Right lobe of liver (tissue), 6 donors: ENCODE measurements around the gene HACD2. TPM values are rescaled to one million over a fixed set of nuclear protein-coding genes. Genes with fewer than 3 reads are reported as not detected.

Experiments
- ATAC-seq, 4 donors: fragments of 200-7000 bp; cut with Tn5 transposase; one replicate each; pipeline ENCODE4 v1.9.1; 2020; ENCODE audit warnings: mild to moderate bottlenecking in 4 of 4, moderate library complexity in 4 of 4
- DNase-seq, 3 donors: peaks; one replicate each; pipeline ENCODE4 v3.0.0-alpha.2; 2020
- H3K27ac ChIP-seq, 3 donors: fragments of 200-600 bp; one replicate each; pipeline ENCODE4 v1.8.0; 2022
- H3K27me3 ChIP-seq, 2 donors: fragments of 200-600 bp; one replicate each; pipeline ENCODE4 v1.8.0; 2022
- H3K36me3 ChIP-seq, 4 donors: fragments of 200-600 bp; sonication (generic) in 1 of 4; one replicate each; pipeline versions ENCODE4 v1.5.1 to v1.8.0; 2017 to 2022; ENCODE audit warnings: control low read depth in 1 of 4
- H3K4me1 ChIP-seq, 4 donors: fragments of 200-600 bp; sonication (generic) in 1 of 4; one replicate each; pipeline versions ENCODE4 v1.5.1 to v1.8.0; 2017 to 2022; ENCODE audit warnings: control low read depth in 1 of 4
- H3K4me3 ChIP-seq, 3 donors: fragments of 200-600 bp; one replicate each; pipeline ENCODE4 v1.8.0; 2022
- H3K9me3 ChIP-seq, 4 donors: fragments of 200-600 bp; sonication (generic) in 1 of 4; one replicate each; pipeline versions ENCODE4 v1.5.1 to v1.8.0; 2017 to 2022; ENCODE audit warnings: control low read depth in 1 of 4
- POLR2A ChIP-seq: fragments of 450-650 bp; IDR thresholded peaks from one replicate; pipeline ENCODE4 v1.6.1; 2017; ENCODE audit warnings: antibody characterized with exemption, mild to moderate bottlenecking
- WGBS: methylation state at CpG from one replicate; pipeline ENCODE4 v1.1.6; 2018; ENCODE audit warnings: low coverage, low lambda C conversion rate; ENCODE audit not compliant: insufficient coverage; ENCODE audit errors: missing lambda C conversion rate; 5-methylcytosine and 5-hydroxymethylcytosine counted together
- intact Hi-C, 2 donors: fragments of 100-400 bp; cut with DNase I; formaldehyde crosslinking; loops; one replicate each; pipeline versions ENCODE4 v1.11.2 to v1.14.1; 2022
- total RNA-seq, 6 experiments: library from RNA; depleted of rRNA in 2 of 6; stranded (reverse); fragments of >200 nt in 2 of 6; fragmentation: NEBNext Ultra II Directional in 3 of 6; extraction: Animal tissue kit (Norgen Biotek cat#: 25700) in 3 of 6; gene quantifications; one replicate each; pipeline versions ENCODE4 v1.1.0 to v1.2.4, GENCODE V29; 2016 to 2023
- TF ChIP-seq, protein P1 (sequence below), 4 donors: fragments of 200-600 bp in 3 of 4; fragments of 450-650 bp in 1 of 4; IDR thresholded peaks; one replicate each; pipeline versions ENCODE4 v1.5.1 to v1.8.0; 2016 to 2022; ENCODE audit warnings: antibody characterized with exemption in 4 of 4, mild to moderate bottlenecking in 2 of 4
- donor health status: DM: no; HTN: yes; CAD: no.
- donor health status: DM: no; HTN: no; CAD: no.
- donor health status: DM: no; HTN: no; CAD: no.
- donor health status: DM: no; HTN: yes; CAD: no.
- donor health status: DM: no; HTN: yes; CAD: no.

Gene HACD2
- total RNA-seq, 6 experiments from 2014 or later = 23.0 to 39.8 (median 27.2) TPM

DNA sequence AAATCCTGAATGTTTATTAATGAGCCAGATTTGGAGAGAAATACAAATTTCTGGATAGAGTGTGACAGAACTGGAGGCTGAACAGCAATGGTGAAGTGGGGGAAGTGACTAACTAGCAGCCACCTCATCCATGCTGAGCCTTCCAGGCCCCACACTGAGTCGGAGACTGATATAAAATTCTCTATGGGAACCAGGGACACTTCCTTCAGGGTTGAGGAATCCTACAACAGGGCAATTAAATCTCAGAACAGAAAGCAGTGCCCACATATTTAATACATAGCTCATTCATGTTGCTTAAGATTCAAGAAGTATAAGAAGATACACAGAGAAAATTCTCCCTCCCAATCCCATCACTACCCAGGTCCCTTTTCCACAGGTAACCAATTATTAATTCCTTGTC, 49.3 kb downstream of the HACD2 start:
- Histone ChIP-seq H3K4me1 (peaks cover 0 to 19% (median 6%) of the 10 kb centered on the region in 4 donors), H3K9me3 (no peaks in the 10 kb centered on the region), H3K36me3 (no peaks in the 10 kb centered on the region), H3K4me3 (no peak overlapping the region), H3K27ac (no peak overlapping the region), H3K27me3 (no peaks in the 10 kb centered on the region)
- intact Hi-C loops = no loop called here
- WGBS = no CpG with 5 or more reads among the region's 1 CpG
- no peak for DNase-seq
- TF ChIP-seq POLR2A = no peak
- TF ChIP-seq, protein P1, sequence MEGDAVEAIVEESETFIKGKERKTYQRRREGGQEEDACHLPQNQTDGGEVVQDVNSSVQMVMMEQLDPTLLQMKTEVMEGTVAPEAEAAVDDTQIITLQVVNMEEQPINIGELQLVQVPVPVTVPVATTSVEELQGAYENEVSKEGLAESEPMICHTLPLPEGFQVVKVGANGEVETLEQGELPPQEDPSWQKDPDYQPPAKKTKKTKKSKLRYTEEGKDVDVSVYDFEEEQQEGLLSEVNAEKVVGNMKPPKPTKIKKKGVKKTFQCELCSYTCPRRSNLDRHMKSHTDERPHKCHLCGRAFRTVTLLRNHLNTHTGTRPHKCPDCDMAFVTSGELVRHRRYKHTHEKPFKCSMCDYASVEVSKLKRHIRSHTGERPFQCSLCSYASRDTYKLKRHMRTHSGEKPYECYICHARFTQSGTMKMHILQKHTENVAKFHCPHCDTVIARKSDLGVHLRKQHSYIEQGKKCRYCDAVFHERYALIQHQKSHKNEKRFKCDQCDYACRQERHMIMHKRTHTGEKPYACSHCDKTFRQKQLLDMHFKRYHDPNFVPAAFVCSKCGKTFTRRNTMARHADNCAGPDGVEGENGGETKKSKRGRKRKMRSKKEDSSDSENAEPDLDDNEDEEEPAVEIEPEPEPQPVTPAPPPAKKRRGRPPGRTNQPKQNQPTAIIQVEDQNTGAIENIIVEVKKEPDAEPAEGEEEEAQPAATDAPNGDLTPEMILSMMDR (IDR thresholded peaks at IDR 0.05) = no peak
- ATAC-seq = no peak

DNA sequence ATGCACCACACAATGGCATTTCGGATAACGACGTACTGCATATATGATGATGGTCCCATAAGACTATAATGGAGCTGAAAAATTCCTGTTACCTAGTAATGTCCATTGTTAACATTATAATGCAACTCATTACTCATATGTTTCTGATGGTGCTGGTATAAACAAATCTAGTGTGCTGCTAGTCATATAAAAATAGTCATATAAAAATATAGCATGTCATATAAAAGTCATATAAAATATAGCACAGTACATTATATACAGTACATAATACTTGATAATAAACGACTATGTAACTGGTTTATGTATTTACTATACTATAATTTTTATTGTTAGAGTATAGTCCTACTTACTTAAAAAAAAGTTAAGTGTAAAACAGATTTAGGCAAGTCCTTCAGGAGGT, 50.6 kb downstream of the HACD2 start:
- H3K4me3 ChIP-seq = no peak overlapping the region
- H3K36me3 ChIP-seq = no peaks in the 10 kb centered on the region
- no peaks in the 10 kb centered on the region for H3K27me3 ChIP-seq
- TF ChIP-seq POLR2A = no peak
- TF ChIP-seq, protein P1 (IDR thresholded peaks at IDR 0.05) = no peak
- peaks cover 0 to 19% (median 7%) of the 10 kb centered on the region in 4 donors for H3K4me1 ChIP-seq
- DNase-seq (no peak), ATAC-seq (no peak)
- no peaks in the 10 kb centered on the region for H3K9me3 ChIP-seq
- H3K27ac ChIP-seq = peak overlapping the region in 2 of 3 donors; percentile 34 to 46
- WGBS = 88% methylated on average over 4 of the region's 4 CpGs
- intact Hi-C loops = no loop called here

DNA sequence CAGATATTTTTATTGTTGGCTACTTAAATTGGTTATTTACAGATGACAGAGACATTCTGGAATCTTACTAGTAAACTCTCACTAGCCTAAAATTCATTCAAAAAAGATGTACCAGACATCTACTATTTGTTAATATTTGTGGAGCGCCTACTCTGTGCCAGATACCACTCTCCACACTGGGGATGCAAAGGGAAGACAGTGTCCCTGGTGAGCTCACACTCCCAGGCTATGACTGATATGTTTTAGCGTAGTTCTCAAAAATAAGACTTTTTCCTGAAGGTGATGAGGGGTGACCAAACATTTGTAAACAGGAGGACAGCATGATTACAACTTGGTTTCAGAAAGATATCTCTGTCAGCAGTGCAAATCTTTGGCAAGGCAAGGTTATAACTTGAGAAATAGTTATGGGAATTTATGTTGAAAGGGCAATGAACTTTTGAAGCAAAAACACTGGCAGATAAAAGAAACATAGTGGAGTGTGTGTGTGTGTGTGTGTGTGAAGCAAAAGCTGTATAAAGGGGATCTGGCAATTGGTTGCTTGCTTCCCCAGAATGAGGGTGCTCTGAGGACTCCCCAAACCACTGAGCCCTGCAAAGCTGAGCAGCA, 51.2 kb downstream of the HACD2 start:
- ATAC-seq = peak; percentile 64 to 85 (median 76)
- 60% methylated on average over 2 of the region's 2 CpGs for WGBS

DNA sequence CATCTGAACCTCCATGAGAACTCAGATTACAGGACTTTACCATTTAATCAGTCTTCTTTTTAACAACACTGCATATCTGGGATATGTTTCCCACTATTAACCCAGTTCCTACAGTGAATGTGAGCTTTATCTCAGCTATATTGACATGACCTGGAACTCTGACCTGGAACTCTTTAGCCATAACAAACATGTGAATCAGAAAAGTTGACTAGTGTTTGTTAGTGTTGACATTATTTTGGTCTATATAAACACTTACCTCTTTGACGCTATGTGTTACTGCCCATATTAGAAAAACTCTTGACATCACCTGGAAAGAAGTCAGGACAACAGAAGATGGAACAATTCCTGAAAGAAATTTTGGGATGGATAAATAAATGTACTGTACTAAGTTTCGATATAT, 56.7 kb downstream of the HACD2 start:
- Histone ChIP-seq H3K4me1 (peaks cover 0 to 28% (median 9%) of the 10 kb centered on the region in 4 donors), H3K4me3 (no peak overlapping the region), H3K36me3 (peaks cover 0 to 5% (median 0%) of the 10 kb centered on the region in 4 donors), H3K27me3 (no peaks in the 10 kb centered on the region), H3K27ac (peak overlapping the region; percentile 49 to 59 (median 56)), H3K9me3 (no peaks in the 10 kb centered on the region)
- intact Hi-C loops = no loop called here
- DNase-seq (no peak), ATAC-seq (peak; percentile 90 to 95 (median 92))
- TF ChIP-seq, protein P1 (IDR thresholded peaks at IDR 0.05) = no peak
- TF ChIP-seq POLR2A = no peak
- WGBS = 64% methylated on average over 2 of the region's 2 CpGs

More for the DNA sequence above, 51.2 kb downstream of the HACD2 start:
- Histone ChIP-seq H3K4me1 (peaks cover 0 to 21% (median 9%) of the 10 kb centered on the region in 4 donors), H3K4me3 (no peak overlapping the region), H3K27me3 (no peaks in the 10 kb centered on the region), H3K9me3 (no peaks in the 10 kb centered on the region), H3K36me3 (no peaks in the 10 kb centered on the region), H3K27ac (peak overlapping the region; percentile 34 to 49 (median 46))
- intact Hi-C loops = no loop called here
- no peak for DNase-seq
- TF ChIP-seq, protein P1 (IDR thresholded peaks at IDR 0.05) = no peak
- TF ChIP-seq POLR2A = no peak
